ENCODE results near the gene CLBA1. TPM values are rescaled to one million over a fixed set of nuclear protein-coding genes. Genes with fewer than 3 reads are reported as not detected.

Gene CLBA1
- total RNA-seq = 5.8 and 6.9 TPM in 2 replicates

GRCh38 chr14:104985675-104986486, at the start of gene CLBA1:
TSS of gene CLBA1 (plus strand) at chr14:104985788. CDS start at chr14:104986432, 644 bp downstream.
- peak within 1 kb of the TSS; percentile 74 for H3K4me3 ChIP-seq (ENCODE audit: low read depth, low read length)
- TF ChIP-seq, protein P1, sequence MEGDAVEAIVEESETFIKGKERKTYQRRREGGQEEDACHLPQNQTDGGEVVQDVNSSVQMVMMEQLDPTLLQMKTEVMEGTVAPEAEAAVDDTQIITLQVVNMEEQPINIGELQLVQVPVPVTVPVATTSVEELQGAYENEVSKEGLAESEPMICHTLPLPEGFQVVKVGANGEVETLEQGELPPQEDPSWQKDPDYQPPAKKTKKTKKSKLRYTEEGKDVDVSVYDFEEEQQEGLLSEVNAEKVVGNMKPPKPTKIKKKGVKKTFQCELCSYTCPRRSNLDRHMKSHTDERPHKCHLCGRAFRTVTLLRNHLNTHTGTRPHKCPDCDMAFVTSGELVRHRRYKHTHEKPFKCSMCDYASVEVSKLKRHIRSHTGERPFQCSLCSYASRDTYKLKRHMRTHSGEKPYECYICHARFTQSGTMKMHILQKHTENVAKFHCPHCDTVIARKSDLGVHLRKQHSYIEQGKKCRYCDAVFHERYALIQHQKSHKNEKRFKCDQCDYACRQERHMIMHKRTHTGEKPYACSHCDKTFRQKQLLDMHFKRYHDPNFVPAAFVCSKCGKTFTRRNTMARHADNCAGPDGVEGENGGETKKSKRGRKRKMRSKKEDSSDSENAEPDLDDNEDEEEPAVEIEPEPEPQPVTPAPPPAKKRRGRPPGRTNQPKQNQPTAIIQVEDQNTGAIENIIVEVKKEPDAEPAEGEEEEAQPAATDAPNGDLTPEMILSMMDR (IDR thresholded peaks at IDR 0.05; ENCODE audit: insufficient read depth, low read depth, low read length) = no peak
- peak; percentile 87 for DNase-seq (ENCODE audit: low read depth)

DNA sequence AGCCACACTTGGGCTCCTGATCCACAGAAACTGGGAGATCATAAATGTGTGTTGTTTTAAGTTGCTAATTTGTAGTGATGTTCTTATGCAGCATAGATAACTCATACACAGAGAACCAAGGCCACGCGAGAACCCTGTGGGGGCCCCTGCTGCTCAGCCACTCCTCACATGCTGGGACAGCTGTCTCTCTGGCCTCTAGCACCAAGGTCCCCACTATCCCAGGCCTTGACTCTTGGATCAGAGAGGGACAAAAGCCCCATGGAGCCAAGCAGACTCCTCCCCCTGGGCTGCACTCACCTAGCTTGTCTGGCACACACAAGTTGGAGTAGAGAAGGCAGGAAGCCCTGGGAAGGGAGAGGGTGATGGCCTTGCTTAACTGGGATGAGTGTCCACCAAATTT, 49.6 kb upstream of the CLBA1 start:
- no peak overlapping the region for H3K4me3 ChIP-seq (ENCODE audit: low read depth, low read length)
- TF ChIP-seq, protein P1 (IDR thresholded peaks at IDR 0.05; ENCODE audit: insufficient read depth, low read depth, low read length) = no peak
- no peak for DNase-seq (ENCODE audit: low read depth)

DNA sequence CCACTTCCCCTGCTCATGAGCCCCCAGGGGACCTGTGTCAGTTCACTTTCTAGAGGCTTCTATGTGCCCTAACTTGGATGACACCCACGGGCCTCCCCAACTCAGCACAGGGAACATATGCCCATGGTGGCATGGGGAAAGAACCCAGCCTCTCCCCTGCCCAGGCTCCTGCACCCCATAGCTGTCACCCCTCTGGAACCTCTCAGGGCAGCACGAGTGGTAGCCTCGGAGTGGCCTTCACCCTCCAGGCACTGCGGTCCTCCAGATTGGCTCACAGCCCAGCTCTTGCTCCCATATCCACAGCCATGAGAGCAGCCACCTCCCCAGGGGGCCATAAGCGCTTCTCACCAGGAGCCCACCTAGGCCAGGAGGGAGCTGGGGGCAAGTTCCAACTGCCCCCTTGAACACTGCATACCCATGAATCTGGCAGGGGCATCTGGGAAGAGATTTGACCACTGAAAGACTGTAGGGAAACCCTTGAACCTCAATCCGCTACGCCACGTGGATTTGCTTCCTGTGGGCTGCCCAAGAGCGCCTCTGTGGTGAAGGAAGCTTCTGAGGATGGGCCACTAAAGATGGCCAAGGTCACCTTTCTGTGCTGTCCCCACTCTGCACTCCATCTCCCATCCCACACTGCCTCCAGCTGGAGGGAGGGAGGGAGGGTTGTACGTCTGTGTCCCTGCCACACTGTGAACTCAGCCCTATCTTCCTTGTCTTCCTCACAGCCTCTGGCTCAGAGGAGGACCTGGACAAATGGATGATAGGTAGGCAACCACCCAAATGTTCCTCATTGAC, 49.0 kb upstream of the CLBA1 start:
- H3K4me3 ChIP-seq (ENCODE audit: low read depth, low read length) = no peak overlapping the region
- no peak for DNase-seq (ENCODE audit: low read depth)
- TF ChIP-seq, protein P1 (IDR thresholded peaks at IDR 0.05; ENCODE audit: insufficient read depth, low read depth, low read length) = no peak

DNA sequence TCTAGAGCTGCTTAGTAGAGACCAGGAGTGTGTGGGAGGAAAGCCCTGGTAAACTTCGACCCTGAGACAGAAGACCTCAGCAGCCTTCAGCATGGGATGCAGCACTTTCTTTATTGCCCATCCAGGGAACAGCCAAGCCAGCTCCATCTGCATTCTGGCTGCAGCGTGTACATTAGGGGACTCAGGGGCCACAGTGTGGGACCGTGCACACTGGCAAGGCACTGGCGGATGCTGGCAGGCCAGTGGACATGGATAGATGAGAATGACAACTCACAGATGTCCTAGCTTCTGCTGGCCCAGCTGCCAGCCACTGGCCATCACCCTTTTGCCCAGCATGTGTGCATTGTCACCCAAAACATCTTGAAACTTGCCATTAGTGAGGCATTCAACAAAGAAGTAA, 48.4 kb upstream of the CLBA1 start:
- no peak overlapping the region for H3K4me3 ChIP-seq (ENCODE audit: low read depth, low read length)
- no peak for DNase-seq (ENCODE audit: low read depth)
- TF ChIP-seq, protein P1 (IDR thresholded peaks at IDR 0.05; ENCODE audit: insufficient read depth, low read depth, low read length) = no peak

DNA sequence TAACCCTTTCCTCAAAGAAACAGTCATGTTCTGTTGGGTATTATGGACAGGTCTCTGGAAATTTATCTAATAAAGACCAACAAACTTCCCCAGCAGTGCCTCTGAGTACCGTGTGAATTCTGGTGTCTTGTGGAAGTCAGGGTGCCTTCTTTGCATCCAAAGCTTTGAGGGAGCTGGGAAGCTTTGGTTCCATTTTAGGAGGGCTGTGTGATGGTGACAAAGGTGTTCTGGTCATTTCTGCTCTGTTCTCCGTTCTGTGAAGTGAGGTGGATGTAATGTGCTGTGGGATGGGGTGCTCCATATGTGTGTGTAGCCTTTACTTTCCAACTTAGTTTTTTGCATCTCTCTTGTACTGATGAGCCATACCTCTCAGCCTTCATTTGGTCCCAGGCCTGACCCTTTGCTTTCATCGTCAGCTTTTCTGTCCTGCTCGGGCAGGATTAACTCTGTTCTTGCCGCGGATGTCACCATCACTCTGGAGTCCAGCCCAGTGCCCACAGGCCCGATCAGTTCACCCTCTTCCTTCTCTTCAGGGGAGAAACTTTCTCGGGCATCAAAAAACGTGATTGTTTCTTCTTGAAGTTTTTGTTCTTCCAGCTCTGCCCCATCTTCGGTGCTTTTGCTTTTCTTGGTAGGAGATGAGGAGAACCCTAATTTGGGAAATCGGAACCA, 47.8 kb upstream of the CLBA1 start:
- TF ChIP-seq, protein P1 (IDR thresholded peaks at IDR 0.05; ENCODE audit: insufficient read depth, low read depth, low read length) = no peak
- no peak for DNase-seq (ENCODE audit: low read depth)
- no peak overlapping the region for H3K4me3 ChIP-seq (ENCODE audit: low read depth, low read length)

DNA sequence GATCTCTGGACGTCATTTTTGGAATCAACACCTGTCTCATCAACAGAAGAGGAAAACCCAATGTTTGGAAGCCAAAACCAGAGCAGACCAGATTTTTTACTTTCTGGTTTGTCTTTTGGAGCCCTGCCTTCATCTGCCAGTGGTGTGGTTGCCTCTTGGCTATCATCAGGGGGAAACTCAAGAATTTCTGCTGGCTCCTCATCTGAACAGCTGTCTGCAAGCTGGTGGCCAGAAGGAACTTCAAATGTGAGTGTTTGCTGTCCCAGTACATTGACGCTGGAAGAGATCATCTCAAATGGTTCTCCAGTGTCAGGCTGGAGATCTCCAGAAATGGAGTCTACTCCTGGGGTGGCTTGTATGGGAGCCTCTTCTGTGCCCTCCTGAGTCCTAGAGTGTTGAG, 47.2 kb upstream of the CLBA1 start:
- no peak overlapping the region for H3K4me3 ChIP-seq (ENCODE audit: low read depth, low read length)
- DNase-seq (ENCODE audit: low read depth) = no peak
- TF ChIP-seq, protein P1 (IDR thresholded peaks at IDR 0.05; ENCODE audit: insufficient read depth, low read depth, low read length) = no peak
